MM.1S (cell line): ENCODE measurements around the gene ABCA2.

Source experiments
- DNase-seq: peaks from one replicate; pipeline ENCODE4 v3.0.0-alpha.2; 2015
- H2AFZ ChIP-seq: fragments of 300-600 bp; sonication (generic); 2 replicates; pipeline ENCODE4 v1.6.0; 2016; ENCODE audit warnings: antibody characterized with exemption, low read length
- H3F3A ChIP-seq: fragments of 300-600 bp; sonication (generic); 2 replicates; pipeline ENCODE4 v1.6.1; 2016; ENCODE audit warnings: mild to moderate bottlenecking, antibody characterized with exemption, low read length, moderate library complexity, mixed read lengths; ENCODE audit not compliant: insufficient read depth
- H3K27ac ChIP-seq: fragments of 300-600 bp; sonication (generic); 2 replicates; pipeline ENCODE4 v1.5.1; 2016; ENCODE audit warnings: mild to moderate bottlenecking, low read length
- H3K27me3 ChIP-seq: fragments of 300-600 bp; sonication (generic); replicated peaks from 2 replicates; pipeline ENCODE4 v1.6.0; 2016; ENCODE audit warnings: low read length; ENCODE audit not compliant: insufficient read depth
- H3K36me3 ChIP-seq: fragments of 300-600 bp; sonication (generic); replicated peaks from 2 replicates; pipeline ENCODE4 v1.6.1; 2016; ENCODE audit warnings: mild to moderate bottlenecking, low read length, mixed read lengths; ENCODE audit not compliant: insufficient read depth
- H3K4me1 ChIP-seq: fragments of 300-600 bp; sonication (generic); 2 replicates; pipeline ENCODE4 v1.6.1; 2016; ENCODE audit warnings: low read length, mixed read lengths
- H3K4me2 ChIP-seq: fragments of 300-600 bp; sonication (generic); 2 replicates; pipeline ENCODE4 v1.6.0; 2016; ENCODE audit warnings: low read depth, low read length
- H3K4me3 ChIP-seq: fragments of 300-600 bp; sonication (generic); 2 replicates; pipeline ENCODE4 v1.5.1; 2016; ENCODE audit warnings: low read length, mixed read lengths
- H3K79me2 ChIP-seq: fragments of 300-600 bp; sonication (generic); 2 replicates; pipeline ENCODE4 v1.6.1; 2016; ENCODE audit warnings: mixed run types, low read length, mixed read lengths
- H3K9ac ChIP-seq: fragments of 300-600 bp; sonication (generic); 2 replicates; pipeline ENCODE4 v1.6.1; 2016; ENCODE audit warnings: low read length, mixed read lengths
- H3K9me2 ChIP-seq: fragments of 300-600 bp; sonication (generic); replicated peaks from 2 replicates; pipeline ENCODE4 v1.6.1; 2016; ENCODE audit warnings: mild to moderate bottlenecking, low read length, mixed read lengths; ENCODE audit not compliant: insufficient read depth
- H3K9me3 ChIP-seq: fragments of 300-600 bp; sonication (generic); replicated peaks from 2 replicates; pipeline ENCODE4 v1.6.1; 2016; ENCODE audit warnings: mild to moderate bottlenecking, low read length, mixed read lengths; ENCODE audit not compliant: insufficient read depth
- H4K20me1 ChIP-seq: fragments of 300-600 bp; sonication (generic); 2 replicates; pipeline ENCODE4 v1.6.1; 2016; ENCODE audit warnings: mild to moderate bottlenecking, low read length, moderate library complexity, mixed read lengths; ENCODE audit not compliant: insufficient read depth
- CTCF ChIP-seq: fragments of 300-600 bp; sonication (generic); IDR thresholded peaks from 2 replicates; pipeline ENCODE4 v1.5.1; 2016; ENCODE audit warnings: antibody characterized with exemption, low read length, mixed read lengths
- EZH2 ChIP-seq: fragments of 300-600 bp; sonication (generic); optimal IDR thresholded peaks from 2 replicates; pipeline ENCODE3; 2017; ENCODE audit warnings: low read depth, mild to moderate bottlenecking, antibody characterized with exemption, low read length, mixed read lengths
- EZH2phosphoT487 ChIP-seq: fragments of 300-600 bp; sonication (generic); IDR thresholded peaks from 2 replicates; pipeline ENCODE4 v1.6.1; 2018; ENCODE audit warnings: antibody characterized with exemption, low read length

ABCA2 gene

DNA sequence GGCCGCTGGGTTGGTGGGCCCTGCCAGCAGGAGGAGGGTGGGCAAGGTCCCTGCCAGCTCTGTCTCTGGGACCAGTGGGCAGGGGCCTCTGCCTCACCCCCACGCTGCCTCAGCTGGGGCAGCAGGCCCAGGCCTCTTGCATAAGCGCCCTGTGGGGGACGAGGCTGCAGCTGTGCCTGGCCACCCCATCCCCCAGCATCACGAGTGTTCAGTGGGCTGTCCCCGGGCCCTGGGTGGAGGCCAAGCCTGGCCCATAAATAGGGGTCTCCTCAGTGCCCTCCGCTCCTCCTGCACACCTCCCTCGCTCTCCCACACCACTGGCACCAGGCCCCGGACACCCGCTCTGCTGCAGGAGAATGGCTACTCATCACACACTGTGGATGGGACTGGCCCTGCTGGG lies 50.8 kb downstream of the ABCA2 start, which contains the start of gene PTGDS:
Gene PTGDS, plus strand, starts transcription at position 282 of the 400 bp plus-strand sequence. Its CDS starts 75 bp downstream, at position 357.
- Histone ChIP-seq H4K20me1 (no peaks in the 10 kb centered on the region), H3K4me1 (no peaks in the 10 kb centered on the region), H3K36me3 (no peaks in the 10 kb centered on the region), H3K4me2 (no peak within 1 kb of the TSS), H3K27ac (no peak within 1 kb of the TSS), H3K79me2 (no peaks in the 10 kb centered on the region), H3K4me3 (no peak within 1 kb of the TSS), H3F3A (no peaks in the 10 kb centered on the region), H3K9me2 (no peaks in the 10 kb centered on the region), H3K27me3 (peaks cover 74% of the 10 kb centered on the region), H2AFZ (no peak within 1 kb of the TSS), H3K9ac (no peak within 1 kb of the TSS), H3K9me3 (no peaks in the 10 kb centered on the region)
- TF ChIP-seq EZH2phosphoT487 (no peak), CTCF (no peak), EZH2 (no peak)
- no peak for DNase-seq

- Histone ChIP-seq H3K79me2 (no peaks in the 10 kb centered on the region), H3K4me3 (no peak overlapping the region), H3K9me3 (no peaks in the 10 kb centered on the region), H3K27ac (no peak overlapping the region), H3K36me3 (no peaks in the 10 kb centered on the region), H3K27me3 (peaks cover 76% of the 10 kb centered on the region), H3K4me2 (no peak overlapping the region), H3K9me2 (no peaks in the 10 kb centered on the region), H3F3A (no peaks in the 10 kb centered on the region), H3K4me1 (no peaks in the 10 kb centered on the region), H3K9ac (no peak overlapping the region), H4K20me1 (no peaks in the 10 kb centered on the region), H2AFZ (no peak overlapping the region)
- peak; percentile 18; the same call in 1 of the 2 replicates for TF ChIP-seq CTCF
- no peak for TF ChIP-seq EZH2
- no peak for DNase-seq
These were observed 52.4 kb downstream of the ABCA2 start for GRCh38 chr9:136975644-136976043.

DNA sequence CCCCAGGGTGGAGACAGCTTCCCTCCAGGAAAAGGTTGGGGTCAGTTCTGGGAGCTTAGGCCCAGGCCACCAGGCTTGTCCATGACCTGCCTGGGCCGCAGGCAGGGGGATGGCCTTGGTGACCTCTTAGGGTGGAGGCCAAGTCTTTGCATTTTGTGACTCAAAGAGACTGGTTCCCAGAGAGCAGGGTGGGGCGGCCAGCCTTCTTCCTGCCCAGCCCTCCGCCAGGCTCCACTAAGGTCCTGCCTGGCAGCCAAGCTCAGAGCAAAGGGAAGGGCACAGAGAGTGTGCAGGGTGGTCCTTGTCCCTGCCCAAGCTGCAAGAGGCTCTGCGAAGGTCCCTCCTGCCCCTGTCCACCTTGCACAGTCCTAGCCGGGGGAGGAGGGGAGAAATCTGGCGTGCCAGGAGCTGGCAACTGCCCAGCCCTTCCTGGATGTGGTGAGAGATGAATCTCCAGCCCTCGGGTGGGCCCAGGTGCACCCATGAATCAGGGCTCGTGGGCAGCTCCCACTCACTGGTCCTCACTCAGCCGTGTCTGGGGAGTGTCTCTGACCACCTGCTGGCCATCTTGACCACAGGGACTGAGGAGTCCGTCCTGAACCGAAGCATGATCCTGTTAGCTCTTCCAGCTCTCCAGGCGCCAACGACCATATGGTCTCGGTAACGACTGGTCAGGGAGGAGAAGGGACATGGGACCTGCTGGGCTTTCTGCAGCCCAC lies 53.1 kb downstream of the ABCA2 start:
- no peaks in the 10 kb centered on the region for H3K4me1 ChIP-seq
- H3K79me2 ChIP-seq: no peaks in the 10 kb centered on the region
- DNase-seq: no peak
- no peaks in the 10 kb centered on the region for H3K9me2 ChIP-seq
- H3K9me3 ChIP-seq: no peaks in the 10 kb centered on the region
- no peak overlapping the region for H2AFZ ChIP-seq
- H3K4me2 ChIP-seq: no peak overlapping the region
- no peak overlapping the region for H3K9ac ChIP-seq
- H3K27ac ChIP-seq: no peak overlapping the region
- H4K20me1 ChIP-seq: no peaks in the 10 kb centered on the region
- no peaks in the 10 kb centered on the region for H3K36me3 ChIP-seq
- no peaks in the 10 kb centered on the region for H3F3A ChIP-seq
- TF ChIP-seq CTCF: no peak
- TF ChIP-seq EZH2phosphoT487: no peak
- TF ChIP-seq EZH2: no peak
- peaks cover 76% of the 10 kb centered on the region for H3K27me3 ChIP-seq
- no peak overlapping the region for H3K4me3 ChIP-seq
